ENCODE measurements around the gene QPRT.
"Not testable (repeated sequence)": the region's sequence is repeated elsewhere in the genome, so short reads cannot be mapped to it uniquely, and the experiment has no call there.

DNA sequence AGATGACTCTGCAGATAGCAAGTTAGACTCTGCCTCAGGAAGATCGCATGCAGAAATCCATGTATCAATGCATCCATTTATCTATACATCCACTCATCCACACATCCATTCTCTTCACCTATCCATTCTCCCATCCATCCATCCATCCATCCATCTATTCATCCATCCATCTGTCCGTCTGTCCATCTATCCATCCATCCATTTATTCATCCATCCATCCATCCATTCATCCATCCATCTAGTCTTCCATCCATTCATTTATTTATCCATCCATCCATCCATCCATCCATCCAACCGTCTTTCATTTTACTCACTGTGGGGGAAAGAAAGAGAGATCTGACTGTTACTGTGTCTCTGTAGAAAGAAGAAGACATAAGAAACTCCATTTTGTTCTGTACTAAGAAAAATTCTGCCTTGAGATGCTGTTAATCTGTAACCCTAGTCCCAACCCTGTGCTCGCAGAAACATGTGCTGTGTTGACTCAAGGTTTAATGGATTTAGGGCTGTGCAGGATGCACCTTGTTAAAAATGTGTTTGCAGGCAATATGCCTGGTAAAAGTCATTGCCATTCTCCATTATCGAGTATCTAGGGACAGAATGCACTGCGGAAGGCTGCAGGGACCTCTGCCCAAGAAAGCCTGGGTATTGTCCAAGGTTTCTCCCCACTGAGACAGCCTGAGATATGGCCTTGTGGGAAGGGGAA, 61.1 kb downstream of the QPRT start:
- TF ChIP-seq, protein P1, sequence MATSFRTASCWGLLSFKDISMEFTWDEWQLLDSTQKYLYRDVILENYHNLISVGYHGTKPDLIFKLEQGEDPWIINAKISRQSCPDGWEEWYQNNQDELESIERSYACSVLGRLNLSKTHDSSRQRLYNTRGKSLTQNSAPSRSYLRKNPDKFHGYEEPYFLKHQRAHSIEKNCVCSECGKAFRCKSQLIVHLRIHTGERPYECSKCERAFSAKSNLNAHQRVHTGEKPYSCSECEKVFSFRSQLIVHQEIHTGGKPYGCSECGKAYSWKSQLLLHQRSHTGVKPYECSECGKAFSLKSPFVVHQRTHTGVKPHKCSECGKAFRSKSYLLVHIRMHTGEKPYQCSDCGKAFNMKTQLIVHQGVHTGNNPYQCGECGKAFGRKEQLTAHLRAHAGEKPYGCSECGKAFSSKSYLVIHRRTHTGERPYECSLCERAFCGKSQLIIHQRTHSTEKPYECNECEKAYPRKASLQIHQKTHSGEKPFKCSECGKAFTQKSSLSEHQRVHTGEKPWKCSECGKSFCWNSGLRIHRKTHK (tag by site-specific recombination; IDR thresholded peaks at IDR 0.05): not testable (repeated sequence)
- TF ChIP-seq, protein P2, sequence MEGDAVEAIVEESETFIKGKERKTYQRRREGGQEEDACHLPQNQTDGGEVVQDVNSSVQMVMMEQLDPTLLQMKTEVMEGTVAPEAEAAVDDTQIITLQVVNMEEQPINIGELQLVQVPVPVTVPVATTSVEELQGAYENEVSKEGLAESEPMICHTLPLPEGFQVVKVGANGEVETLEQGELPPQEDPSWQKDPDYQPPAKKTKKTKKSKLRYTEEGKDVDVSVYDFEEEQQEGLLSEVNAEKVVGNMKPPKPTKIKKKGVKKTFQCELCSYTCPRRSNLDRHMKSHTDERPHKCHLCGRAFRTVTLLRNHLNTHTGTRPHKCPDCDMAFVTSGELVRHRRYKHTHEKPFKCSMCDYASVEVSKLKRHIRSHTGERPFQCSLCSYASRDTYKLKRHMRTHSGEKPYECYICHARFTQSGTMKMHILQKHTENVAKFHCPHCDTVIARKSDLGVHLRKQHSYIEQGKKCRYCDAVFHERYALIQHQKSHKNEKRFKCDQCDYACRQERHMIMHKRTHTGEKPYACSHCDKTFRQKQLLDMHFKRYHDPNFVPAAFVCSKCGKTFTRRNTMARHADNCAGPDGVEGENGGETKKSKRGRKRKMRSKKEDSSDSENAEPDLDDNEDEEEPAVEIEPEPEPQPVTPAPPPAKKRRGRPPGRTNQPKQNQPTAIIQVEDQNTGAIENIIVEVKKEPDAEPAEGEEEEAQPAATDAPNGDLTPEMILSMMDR (tag by site-specific recombination; IDR thresholded peaks at IDR 0.05): not testable (repeated sequence)
- TF ChIP-seq KLF16 (tag by site-specific recombination; IDR thresholded peaks at IDR 0.05); TCF7L2 (IDR thresholded peaks at IDR 0.05; ENCODE audit: borderline replicate concordance, low read depth, low read length); GLIS1 (tag by site-specific recombination; IDR thresholded peaks at IDR 0.05); REST (tag by site-specific recombination; IDR thresholded peaks at IDR 0.05); PATZ1 (tag by site-specific recombination; IDR thresholded peaks at IDR 0.05); ZNF777 (tag by site-specific recombination; IDR thresholded peaks at IDR 0.05; ENCODE audit: borderline replicate concordance); ZNF843 (tag by site-specific recombination; IDR thresholded peaks at IDR 0.05); ZNF138 (tag by site-specific recombination; IDR thresholded peaks at IDR 0.05; ENCODE audit: borderline replicate concordance); MZF1 (tag by site-specific recombination; IDR thresholded peaks at IDR 0.05; ENCODE audit: borderline replicate concordance); ZNF37A (tag by site-specific recombination; IDR thresholded peaks at IDR 0.05); REPIN1 (tag by site-specific recombination; IDR thresholded peaks at IDR 0.05; ENCODE audit: low read depth): not testable (repeated sequence)
- TF ChIP-seq, protein P3, sequence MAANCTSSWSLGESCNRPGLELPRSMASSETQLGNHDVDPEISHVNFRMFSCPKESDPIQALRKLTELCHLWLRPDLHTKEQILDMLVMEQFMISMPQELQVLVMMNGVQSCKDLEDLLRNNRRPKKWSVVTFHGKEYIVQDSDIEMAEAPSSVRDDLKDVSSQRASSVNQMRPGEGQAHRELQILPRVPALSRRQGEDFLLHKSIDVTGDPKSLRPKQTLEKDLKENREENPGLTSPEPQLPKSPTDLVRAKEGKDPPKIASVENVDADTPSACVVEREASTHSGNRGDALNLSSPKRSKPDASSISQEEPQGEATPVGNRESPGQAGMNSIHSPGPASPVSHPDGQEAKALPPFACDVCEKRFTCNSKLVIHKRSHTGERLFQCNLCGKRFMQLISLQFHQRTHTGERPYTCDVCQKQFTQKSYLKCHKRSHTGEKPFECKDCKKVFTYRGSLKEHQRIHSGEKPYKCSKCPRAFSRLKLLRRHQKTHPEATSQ (tag by site-specific recombination; IDR thresholded peaks at IDR 0.05): not testable (repeated sequence)
